GM23338 (cell line): ENCODE data around the gene ISCU. TPM values are rescaled to one million over a fixed set of nuclear protein-coding genes. Genes with fewer than 3 reads are reported as not detected.

Experiments used
- ATAC-seq: fragments of 200-7000 bp; cut with Tn5 transposase; 3 replicates; pipeline ENCODE4 v1.9.1; 2020
- DNase-seq: peaks from one replicate; pipeline ENCODE4 v3.0.0-alpha.2; 2015; ENCODE audit warnings: low spot score
- H2AFZ ChIP-seq: fragments of 200-600 bp; sonication (generic); 2 replicates; pipeline ENCODE4 v1.8.0; 2016; ENCODE audit warnings: antibody characterized with exemption, mild to moderate bottlenecking, moderate library complexity
- H3F3A ChIP-seq: fragments of 200-600 bp; sonication (generic); replicated peaks from 2 replicates; pipeline ENCODE4 v1.8.0; 2017; ENCODE audit warnings: antibody characterized with exemption, mixed run types, low read depth
- H3K27ac ChIP-seq: fragments of 200-600 bp; sonication (generic); 2 replicates; pipeline ENCODE4 v1.6.1; 2016; ENCODE audit warnings: low read depth
- H3K27me3 ChIP-seq: fragments of 200-600 bp; sonication (generic); 2 replicates; pipeline ENCODE4 v1.8.0; 2016; ENCODE audit warnings: mild to moderate bottlenecking, mixed run types, moderate library complexity; ENCODE audit not compliant: insufficient read depth
- H3K36me3 ChIP-seq: fragments of 200-600 bp; sonication (generic); 2 replicates; pipeline ENCODE4 v1.8.0; 2016; ENCODE audit warnings: mild to moderate bottlenecking; ENCODE audit not compliant: insufficient read depth
- H3K4me1 ChIP-seq: fragments of 200-600 bp; sonication (generic); 2 replicates; pipeline ENCODE4 v1.8.0; 2016; ENCODE audit warnings: mild to moderate bottlenecking, moderate library complexity; ENCODE audit not compliant: insufficient read depth
- H3K4me2 ChIP-seq: fragments of 200-600 bp; sonication (generic); 2 replicates; pipeline ENCODE4 v1.7.1; 2017; ENCODE audit warnings: mixed run types
- H3K4me3 ChIP-seq: fragments of 200-600 bp; sonication (generic); 2 replicates; pipeline ENCODE4 v1.6.1; 2016; ENCODE audit warnings: mixed run types
- H3K79me2 ChIP-seq: fragments of 200-600 bp; sonication (generic); replicated peaks from 2 replicates; pipeline ENCODE4 v1.8.0; 2017; ENCODE audit warnings: mild to moderate bottlenecking; ENCODE audit not compliant: insufficient read depth
- H3K9me2 ChIP-seq: fragments of 200-600 bp; sonication (generic); 2 replicates; pipeline ENCODE4 v1.8.0; 2017; ENCODE audit not compliant: insufficient read depth
- H4K20me1 ChIP-seq: fragments of 200-600 bp; sonication (generic); replicated peaks from 2 replicates; pipeline ENCODE4 v1.8.0; 2017; ENCODE audit warnings: mild to moderate bottlenecking; ENCODE audit not compliant: insufficient read depth
- H3K27ac Mint-ChIP-seq: 2 replicates; pipeline ENCODE4 v1.8.0; 2020; ENCODE audit warnings: inconsistent platforms, mild to moderate bottlenecking, moderate library complexity, mixed read lengths
- H3K27me3 Mint-ChIP-seq: 3 replicates; pipeline ENCODE4 v1.8.0; 2022; ENCODE audit warnings: low read depth, mild to moderate bottlenecking, moderate library complexity, mixed read lengths, inconsistent platforms; ENCODE audit not compliant: insufficient read depth, poor library complexity
- H3K36me3 Mint-ChIP-seq: 3 replicates; pipeline ENCODE4 v1.8.0; 2021; ENCODE audit warnings: low read depth, mild to moderate bottlenecking, inconsistent platforms, moderate library complexity, mixed read lengths
- H3K4me1 Mint-ChIP-seq: 3 replicates; pipeline ENCODE4 v1.8.0; 2020; ENCODE audit warnings: mild to moderate bottlenecking, inconsistent platforms, mixed read lengths
- H3K4me3 Mint-ChIP-seq: 3 replicates; pipeline ENCODE4 v1.8.0; 2021; ENCODE audit warnings: moderate library complexity, mild to moderate bottlenecking, inconsistent platforms, mixed read lengths
- H3K9me3 Mint-ChIP-seq: 3 replicates; pipeline ENCODE4 v1.8.0; 2020; ENCODE audit warnings: moderate library complexity, mild to moderate bottlenecking, inconsistent platforms, mixed read lengths
- ETS1 ChIP-seq: IDR thresholded peaks from 2 replicates; pipeline ENCODE4 v1.6.1; 2016; ENCODE audit warnings: antibody characterized with exemption
- EZH2 ChIP-seq: fragments of 200-600 bp; sonication (generic); IDR thresholded peaks from one replicate; pipeline ENCODE4 v1.8.0; 2017; ENCODE audit warnings: antibody characterized with exemption, mild to moderate bottlenecking, low read depth; ENCODE audit not compliant: unreplicated experiment
- EZH2phosphoT487 ChIP-seq: fragments of 200-600 bp; sonication (generic); IDR thresholded peaks from one replicate; pipeline ENCODE4 v1.8.1; 2018; ENCODE audit warnings: antibody characterized with exemption; ENCODE audit not compliant: unreplicated experiment
- JUNB ChIP-seq: IDR thresholded peaks from one replicate; pipeline ENCODE4 v1.6.1; 2016; ENCODE audit warnings: antibody characterized with exemption; ENCODE audit not compliant: unreplicated experiment
- NANOG ChIP-seq: IDR thresholded peaks from 2 replicates; pipeline ENCODE4 v1.6.1; 2016; ENCODE audit warnings: antibody characterized with exemption, borderline replicate concordance
- REST ChIP-seq: IDR thresholded peaks from one replicate; pipeline ENCODE4 v1.6.1; 2018; ENCODE audit warnings: antibody characterized with exemption; ENCODE audit not compliant: unreplicated experiment
- STAT1 ChIP-seq: IDR thresholded peaks from one replicate; pipeline ENCODE4 v1.6.1; 2016; ENCODE audit warnings: antibody characterized with exemption; ENCODE audit not compliant: unreplicated experiment
- ZNF114 ChIP-seq: fragments of 250-450 bp; sonication (Bioruptor Pico); IDR thresholded peaks from 2 replicates; pipeline ENCODE4 v1.5.0; 2020; ENCODE audit warnings: mild to moderate bottlenecking, moderate library complexity
- ZNF331 ChIP-seq: fragments of 250-450 bp; sonication (Bioruptor Pico); IDR thresholded peaks from 2 replicates; pipeline ENCODE4 v1.5.0; 2020; ENCODE audit warnings: low read depth, mild to moderate bottlenecking, moderate library complexity
- polyA plus RNA-seq: library from polyadenylated mRNA; unstranded; fragments of >200 nt; fragmentation: Nextera tagmentation; extraction: Ambion mirVana; gene quantifications from 2 replicates; pipeline ENCODE4 v1.2.1, GENCODE V29; 2016
- total RNA-seq: library from RNA; depleted of rRNA; stranded (reverse); fragments of >200 nt; shearing (Covaris generic); gene quantifications from 2 replicates; pipeline ENCODE4 v1.2.3, GENCODE V29; 2014
- TF ChIP-seq, protein P1 (sequence below), 2 experiments: fragments of 200-600 bp in 1 of 2; sonication (generic) in 1 of 2; conservative IDR thresholded peaks; 2 replicates each; pipeline versions ENCODE4 v1.5.1 to v1.6.1; 2016 to 2017; ENCODE audit warnings: antibody characterized with exemption in 2 of 2, low read depth in 2 of 2, mild to moderate bottlenecking in 2 of 2, moderate library complexity in 1 of 2

The ISCU gene
- total and polyA plus RNA-seq, 2 experiments from 2014 or later, result 123 to 129 TPM

GRCh38 chr12:108559748-108560147 is 2.6 kb upstream of the ISCU start:
- Mint-ChIP-seq H3K36me3 (peaks cover 27% of the 10 kb centered on the region; the same call in 2 of the 3 replicates), H3K27ac (peak overlapping the region; percentile 100), H3K27me3 (no peaks in the 10 kb centered on the region), H3K4me1 (peaks cover 26% of the 10 kb centered on the region), H3K4me3 (peak overlapping the region; percentile 100), H3K9me3 (no peaks in the 10 kb centered on the region; the same call in 2 of the 3 replicates)
- H4K20me1 ChIP-seq, result peaks cover 48% of the 10 kb centered on the region
- 0 out of 2 replicates have a peak, but pooled peaks cover under 1% of the 10 kb centered on the region for H3F3A ChIP-seq
- ATAC-seq, result no peak
- H3K36me3 ChIP-seq, result peaks cover 7% of the 10 kb centered on the region
- DNase-seq, result no peak
- H3K27ac ChIP-seq, result no peak overlapping the region; the same call in 1 of the 2 replicates
- H3K9me2 ChIP-seq, result no peaks in the 10 kb centered on the region
- peaks cover 82% of the 10 kb centered on the region for H3K79me2 ChIP-seq
- peak overlapping the region; percentile 76 for H3K4me2 ChIP-seq
- H2AFZ ChIP-seq, result no peak overlapping the region
- no peaks in the 10 kb centered on the region; the same call in 1 of the 2 replicates for H3K4me1 ChIP-seq
- peak overlapping the region; percentile 95 for H3K4me3 ChIP-seq
- no peaks in the 10 kb centered on the region for H3K27me3 ChIP-seq
- TF ChIP-seq, protein P1, sequence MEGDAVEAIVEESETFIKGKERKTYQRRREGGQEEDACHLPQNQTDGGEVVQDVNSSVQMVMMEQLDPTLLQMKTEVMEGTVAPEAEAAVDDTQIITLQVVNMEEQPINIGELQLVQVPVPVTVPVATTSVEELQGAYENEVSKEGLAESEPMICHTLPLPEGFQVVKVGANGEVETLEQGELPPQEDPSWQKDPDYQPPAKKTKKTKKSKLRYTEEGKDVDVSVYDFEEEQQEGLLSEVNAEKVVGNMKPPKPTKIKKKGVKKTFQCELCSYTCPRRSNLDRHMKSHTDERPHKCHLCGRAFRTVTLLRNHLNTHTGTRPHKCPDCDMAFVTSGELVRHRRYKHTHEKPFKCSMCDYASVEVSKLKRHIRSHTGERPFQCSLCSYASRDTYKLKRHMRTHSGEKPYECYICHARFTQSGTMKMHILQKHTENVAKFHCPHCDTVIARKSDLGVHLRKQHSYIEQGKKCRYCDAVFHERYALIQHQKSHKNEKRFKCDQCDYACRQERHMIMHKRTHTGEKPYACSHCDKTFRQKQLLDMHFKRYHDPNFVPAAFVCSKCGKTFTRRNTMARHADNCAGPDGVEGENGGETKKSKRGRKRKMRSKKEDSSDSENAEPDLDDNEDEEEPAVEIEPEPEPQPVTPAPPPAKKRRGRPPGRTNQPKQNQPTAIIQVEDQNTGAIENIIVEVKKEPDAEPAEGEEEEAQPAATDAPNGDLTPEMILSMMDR (conservative IDR thresholded peaks at IDR 0.05; ENCODE audit: low read depth in 2 of 2), result no peak
- TF ChIP-seq NANOG (no peak), EZH2phosphoT487 (no peak), JUNB (no peak), EZH2 (no peak), ETS1 (no peak), ZNF331 (CRISPR knock-in tag) (no peak), REST (no peak)

DNA sequence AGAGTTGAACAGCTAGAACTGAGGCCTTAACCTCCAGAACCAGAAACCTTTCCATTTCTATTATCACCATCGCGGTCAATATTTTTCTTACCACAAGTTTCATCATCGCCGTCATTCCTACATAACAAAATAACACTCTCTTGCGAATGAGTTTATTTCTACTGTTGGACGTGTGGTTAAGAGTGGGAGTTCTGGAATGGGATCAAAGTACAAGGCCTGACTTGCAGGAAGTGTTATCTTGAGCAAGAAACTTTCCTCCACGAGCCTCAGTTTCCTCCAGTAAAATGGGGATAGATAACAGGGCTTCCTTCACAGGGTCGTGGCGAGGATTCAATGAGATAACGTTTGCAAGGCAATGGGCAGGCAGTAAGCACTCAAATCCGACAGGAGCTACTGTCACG is 2.1 kb upstream of the ISCU start:
- H4K20me1 ChIP-seq, result peaks cover 44% of the 10 kb centered on the region
- TF ChIP-seq STAT1 (no peak), ZNF114 (no peak), EZH2phosphoT487 (no peak), ETS1 (no peak), REST (no peak)
- TF ChIP-seq, protein P1 (conservative IDR thresholded peaks at IDR 0.05; ENCODE audit: low read depth in 2 of 2), result no peak

More for the DNA sequence above, 2.1 kb upstream of the ISCU start:
- H3K27me3 ChIP-seq, result no peaks in the 10 kb centered on the region
- H3K4me1 Mint-ChIP-seq, result peaks cover 23% of the 10 kb centered on the region
- no peak for ATAC-seq
- no peak for DNase-seq
- H3K36me3 ChIP-seq, result peaks cover 13% of the 10 kb centered on the region
- peaks cover 76% of the 10 kb centered on the region for H3K79me2 ChIP-seq
- peaks cover 5% of the 10 kb centered on the region; the same call in 1 of the 2 replicates for H3F3A ChIP-seq
- H3K4me2 ChIP-seq, result peak overlapping the region; percentile 76
- H3K4me1 ChIP-seq, result no peaks in the 10 kb centered on the region; the same call in 1 of the 2 replicates
- peaks cover 33% of the 10 kb centered on the region; the same call in 2 of the 3 replicates for H3K36me3 Mint-ChIP-seq
- peak overlapping the region; percentile 87 for H3K27ac ChIP-seq
- no peaks in the 10 kb centered on the region; the same call in 2 of the 3 replicates for H3K9me3 Mint-ChIP-seq
- no peak overlapping the region for H2AFZ ChIP-seq
- H3K4me3 Mint-ChIP-seq, result peak overlapping the region; percentile 100
- peak overlapping the region; percentile 95 for H3K4me3 ChIP-seq
- H3K9me2 ChIP-seq, result no peaks in the 10 kb centered on the region
- no peaks in the 10 kb centered on the region for H3K27me3 Mint-ChIP-seq
- H3K27ac Mint-ChIP-seq, result peak overlapping the region; percentile 100
